CD4-positive, alpha-beta T cell treated with Interleukin-4 for 1 hour (primary cell): ENCODE measurements around the gene SERPINA4.
"Not testable (repeated sequence)": the region's sequence is repeated elsewhere in the genome, so short reads cannot be mapped to it uniquely, and the experiment has no call there.

Source experiments
- DNase-seq, 2 donors: peaks; one replicate each; pipeline ENCODE4 v3.0.0-alpha.2; 2020 to 2022

Gene SERPINA4

DNA sequence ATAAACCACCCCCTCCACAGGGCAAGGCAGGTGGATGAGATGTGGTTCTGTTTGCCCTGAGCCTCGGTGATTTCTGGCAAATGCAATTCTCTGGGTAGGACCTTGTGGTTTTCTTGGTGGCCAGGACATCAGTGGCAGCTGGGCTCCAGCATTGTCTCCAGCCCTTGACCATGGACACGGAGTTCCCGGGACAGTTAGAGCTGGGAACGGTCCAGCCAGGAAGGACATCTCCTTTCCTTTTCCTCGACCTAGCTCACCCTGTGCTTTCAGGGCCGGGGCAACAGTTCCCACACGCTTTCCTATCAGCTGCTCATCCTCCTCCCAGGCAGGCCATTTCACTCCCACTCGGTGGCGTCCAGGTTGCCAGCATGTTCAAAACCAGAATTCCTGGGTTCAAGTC lies 9.2 kb downstream of the SERPINA4 start:
- no peak for DNase-seq

DNA sequence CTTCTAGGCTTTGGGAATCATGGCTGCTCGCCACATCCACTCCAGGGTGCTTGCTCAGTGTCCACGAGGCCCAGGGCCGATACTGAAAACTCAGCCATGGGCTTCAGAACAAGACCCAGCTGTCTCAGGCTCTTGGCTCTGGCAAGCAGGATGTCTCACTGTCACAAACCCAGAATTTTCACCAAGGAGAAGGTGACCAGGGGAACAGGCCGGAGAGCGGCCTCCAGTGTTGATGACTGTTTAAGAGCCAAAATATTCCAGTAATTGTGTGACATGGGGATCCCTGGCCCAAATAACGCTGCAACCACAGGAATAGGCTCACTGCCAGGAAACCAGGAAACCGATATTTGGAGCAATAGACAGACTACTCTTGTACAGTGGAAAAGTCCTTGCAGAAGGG lies 10.2 kb downstream of the SERPINA4 start:
- DNase-seq, result no peak

DNA sequence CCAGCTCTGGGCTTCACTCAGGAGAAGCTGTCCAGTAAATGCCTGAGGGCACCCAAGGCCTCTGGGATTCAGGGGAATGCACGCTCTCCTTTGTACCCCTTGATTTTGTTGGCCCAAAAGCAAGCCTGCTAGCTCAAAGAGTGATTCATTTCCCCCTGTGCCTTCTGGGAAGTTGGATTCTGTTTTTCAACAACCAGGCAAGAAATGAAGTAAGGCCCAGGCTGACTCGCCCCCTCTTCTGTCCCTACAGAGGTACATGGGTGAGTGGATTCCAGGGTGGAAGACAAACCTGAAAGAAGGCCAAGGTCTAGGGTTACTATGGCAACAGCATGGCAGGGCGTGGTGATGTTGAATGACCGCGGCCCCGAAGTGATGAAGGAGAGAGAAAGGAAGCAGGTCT lies 10.7 kb downstream of the SERPINA4 start:
- no peak for DNase-seq

DNA sequence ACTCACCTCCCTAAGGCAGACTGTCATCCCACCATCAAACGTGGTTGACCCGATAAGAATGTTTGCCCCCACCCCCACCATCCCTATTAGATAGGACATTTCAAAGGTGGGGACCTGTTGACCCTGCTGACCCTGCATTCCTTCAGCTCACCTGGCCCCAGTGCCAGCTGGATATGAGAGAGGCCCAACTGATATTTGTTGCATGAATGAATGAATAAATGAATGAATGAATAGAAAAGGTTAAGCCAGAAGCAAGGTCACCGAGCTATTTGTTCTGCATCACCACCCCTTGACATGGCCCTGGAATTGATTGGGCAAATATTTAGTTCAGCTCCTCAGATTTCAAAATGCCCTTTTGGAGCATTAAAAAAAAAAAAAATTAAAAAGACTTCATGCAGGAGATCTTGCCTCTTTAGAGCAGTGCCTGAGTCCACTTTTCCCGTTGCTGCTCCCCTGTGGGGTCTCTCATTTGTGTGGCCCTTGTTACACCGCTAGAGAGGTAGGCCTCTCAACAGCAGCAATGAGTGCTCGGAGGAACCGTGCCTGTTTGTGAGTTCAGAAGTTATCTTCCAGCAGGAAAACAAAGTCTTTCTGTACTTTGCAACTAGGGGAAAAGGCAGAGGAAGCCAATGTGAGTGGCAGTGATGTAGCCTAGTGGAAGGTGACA lies 11.5 kb downstream of the SERPINA4 start:
- DNase-seq, result no peak

DNA sequence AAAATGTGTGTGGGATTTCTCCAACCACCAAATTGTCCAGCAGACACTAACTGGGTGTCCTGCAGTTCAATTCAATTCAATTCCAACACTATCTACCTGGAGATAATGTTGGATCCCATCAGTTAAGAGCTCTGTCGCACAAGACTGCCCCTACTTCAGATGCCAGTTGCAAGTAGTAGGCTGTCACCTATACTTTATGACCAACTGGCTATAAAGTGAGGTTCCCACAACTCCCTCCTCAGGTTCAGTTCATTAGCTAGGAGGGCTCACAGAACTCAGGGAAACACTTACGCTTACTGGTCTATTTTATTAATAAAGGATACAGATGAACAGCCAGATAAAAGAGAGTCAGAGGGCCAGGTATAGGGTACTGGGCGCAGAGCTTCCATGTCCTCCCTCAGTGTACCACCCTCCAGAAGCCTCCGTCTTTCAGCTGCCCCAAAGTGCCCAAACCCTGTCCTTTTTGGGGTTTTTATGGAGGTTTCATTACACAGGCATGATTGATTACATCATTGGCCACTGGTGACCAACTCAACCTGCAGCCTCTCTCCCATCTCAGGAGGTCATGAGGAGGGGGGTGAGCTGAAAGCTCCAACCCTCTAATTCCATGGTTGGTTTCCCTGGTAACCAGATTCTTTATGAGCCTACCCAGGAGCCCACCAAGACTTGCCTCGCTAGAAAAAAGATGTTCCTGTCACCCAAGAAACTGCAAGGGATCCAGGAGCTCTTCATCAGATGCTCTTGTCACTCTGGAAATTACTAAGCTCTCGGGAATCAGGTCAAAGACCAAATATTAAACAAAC lies 12.4 kb downstream of the SERPINA4 start:
- DNase-seq, result no peak

DNA sequence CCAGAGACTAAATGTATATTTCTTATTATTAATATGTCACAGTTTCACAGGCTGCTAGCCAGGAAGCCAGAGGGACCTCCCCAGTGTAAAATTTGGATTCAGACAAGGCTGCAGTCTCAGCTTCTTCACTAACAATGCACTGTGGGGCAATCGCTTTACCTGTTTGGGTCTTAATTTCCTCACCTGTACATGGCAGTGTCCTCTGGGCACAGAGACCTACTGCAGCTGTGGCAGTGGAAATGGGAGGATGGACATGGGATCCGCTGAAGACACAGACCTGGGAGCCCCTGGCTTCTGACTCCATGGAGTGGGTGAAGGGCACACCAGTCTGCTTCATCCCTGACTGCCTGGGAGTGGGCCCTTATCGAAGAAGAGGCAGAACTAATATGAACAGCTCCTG lies 13.1 kb downstream of the SERPINA4 start:
- DNase-seq, result no peak

DNA sequence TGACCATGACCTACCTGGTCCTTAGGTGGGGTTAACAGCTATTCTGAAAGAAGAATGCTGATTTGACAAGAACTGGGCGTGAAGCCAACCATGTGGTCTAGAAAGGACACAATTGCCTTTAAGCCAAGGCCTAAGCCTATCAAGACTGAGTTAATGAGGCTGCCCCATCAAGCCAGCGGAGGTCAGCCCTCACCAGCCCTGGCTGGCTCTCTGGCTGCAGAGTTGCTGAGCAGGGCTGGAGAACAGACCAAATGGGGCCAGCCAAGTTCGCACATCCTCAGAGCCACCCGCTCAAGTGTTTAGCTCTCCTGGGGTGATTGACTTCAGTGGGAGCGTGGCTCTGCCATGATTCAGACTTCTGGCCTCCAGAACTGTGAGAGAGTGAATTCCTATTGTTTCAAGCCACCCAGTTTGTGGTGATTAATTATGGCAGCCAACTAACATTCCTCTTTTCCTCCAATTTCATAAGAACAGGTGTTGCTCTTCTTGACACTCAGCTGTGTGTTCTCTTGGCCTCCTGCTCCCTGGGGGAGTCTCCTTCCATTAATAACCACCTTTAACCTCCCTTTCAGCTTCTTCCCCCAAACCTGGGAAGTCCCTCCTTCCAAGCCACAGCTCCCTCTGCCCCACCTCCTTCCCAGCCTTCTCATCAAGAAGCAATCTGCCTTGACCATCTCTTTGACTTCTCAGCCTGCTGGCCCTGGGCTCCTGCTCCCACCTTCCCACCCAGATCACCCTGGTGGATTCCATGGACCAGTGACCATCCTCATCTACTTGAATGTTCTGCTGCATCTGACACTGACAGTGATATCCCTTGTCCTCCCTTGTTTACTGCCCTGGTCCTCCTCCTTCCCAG lies 14.7 kb downstream of the SERPINA4 start:
- DNase-seq, result no peak

DNA sequence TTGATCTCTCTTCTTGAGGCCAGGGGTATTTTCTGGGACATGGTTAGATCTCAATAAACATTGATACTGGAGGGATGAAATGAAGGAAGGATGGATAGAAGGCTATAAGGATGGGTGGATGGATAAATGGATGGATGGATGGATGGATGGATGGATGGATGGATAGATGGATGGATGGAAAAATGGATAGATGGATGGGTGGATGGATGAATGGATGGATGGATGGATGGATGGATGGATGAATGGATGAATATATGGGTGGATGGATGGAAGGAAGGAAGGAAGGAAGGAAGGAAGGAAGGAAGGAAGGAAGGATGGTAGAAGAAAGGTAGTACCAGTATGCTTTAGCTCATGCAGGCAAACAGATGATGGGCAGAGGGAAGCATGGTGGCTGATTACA lies 16.2 kb downstream of the SERPINA4 start:
- DNase-seq, result not testable (repeated sequence)

DNA sequence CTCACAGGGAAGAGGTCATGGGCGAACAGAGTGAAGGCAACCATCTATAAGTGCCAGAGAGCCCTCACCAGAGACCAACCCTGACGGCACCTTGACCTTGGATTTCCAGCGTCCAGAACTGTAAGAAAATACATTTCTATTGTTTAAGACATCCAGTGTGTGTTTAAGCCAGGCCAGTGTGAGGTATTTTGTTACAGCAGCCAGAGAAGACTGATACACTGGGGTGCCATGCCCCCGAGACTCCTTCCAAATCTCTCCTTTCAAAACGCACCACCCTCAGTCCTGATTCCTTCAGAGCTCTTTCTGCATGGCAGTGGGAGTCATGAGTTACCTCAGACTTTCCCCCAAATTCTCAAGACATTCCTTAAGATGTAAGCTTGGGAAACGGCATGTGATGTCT lies 17.5 kb downstream of the SERPINA4 start:
- no peak for DNase-seq

DNA sequence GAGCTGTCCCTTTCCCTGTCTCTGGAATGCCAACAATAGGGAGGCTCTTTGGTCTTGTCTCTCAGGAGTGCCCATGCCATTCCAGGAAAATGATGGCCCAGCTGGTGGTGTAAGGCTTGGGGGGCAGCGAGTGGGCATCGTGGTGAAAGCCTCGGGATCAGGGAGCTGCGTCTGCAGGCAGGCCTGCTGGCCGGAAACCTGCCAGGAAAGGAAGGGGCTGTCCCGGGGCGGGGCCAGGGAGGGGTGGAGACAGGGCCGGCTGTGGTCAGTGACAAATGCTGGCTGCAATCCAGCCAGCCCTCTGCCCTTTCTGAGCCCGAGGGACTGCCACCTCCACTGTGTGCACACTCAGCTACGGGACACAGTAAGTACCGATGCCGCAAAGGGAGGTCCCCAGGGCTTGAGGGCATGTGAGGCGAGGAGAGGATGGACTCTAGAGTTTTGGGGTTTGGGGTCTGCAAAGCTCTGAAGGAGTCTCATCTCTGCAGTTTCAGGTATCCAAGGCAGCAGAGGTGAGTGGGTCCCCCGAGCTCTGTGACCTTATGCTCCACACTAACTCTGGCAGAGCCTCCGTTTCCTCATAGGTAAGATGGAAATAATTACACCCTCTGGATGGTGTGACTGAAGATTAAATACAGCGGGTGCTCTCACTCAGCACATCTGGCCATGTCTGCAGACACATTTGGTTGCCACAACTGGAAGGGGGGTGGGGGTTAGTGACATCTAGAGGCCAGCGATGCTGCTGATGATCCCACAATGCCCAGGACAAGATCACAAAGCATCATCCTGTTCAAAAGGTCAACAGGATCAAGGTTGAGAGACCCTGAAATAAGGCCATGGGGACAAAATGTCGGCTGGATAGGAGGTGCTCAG lies 20.1 kb downstream of the SERPINA4 start, which contains the start of gene SERPINA5:
SERPINA5 (plus strand) TSS at position 300 of the 873 bp plus-strand sequence. CDS start 5,937 bp downstream, outside the sequence.
- no peak for DNase-seq

DNA sequence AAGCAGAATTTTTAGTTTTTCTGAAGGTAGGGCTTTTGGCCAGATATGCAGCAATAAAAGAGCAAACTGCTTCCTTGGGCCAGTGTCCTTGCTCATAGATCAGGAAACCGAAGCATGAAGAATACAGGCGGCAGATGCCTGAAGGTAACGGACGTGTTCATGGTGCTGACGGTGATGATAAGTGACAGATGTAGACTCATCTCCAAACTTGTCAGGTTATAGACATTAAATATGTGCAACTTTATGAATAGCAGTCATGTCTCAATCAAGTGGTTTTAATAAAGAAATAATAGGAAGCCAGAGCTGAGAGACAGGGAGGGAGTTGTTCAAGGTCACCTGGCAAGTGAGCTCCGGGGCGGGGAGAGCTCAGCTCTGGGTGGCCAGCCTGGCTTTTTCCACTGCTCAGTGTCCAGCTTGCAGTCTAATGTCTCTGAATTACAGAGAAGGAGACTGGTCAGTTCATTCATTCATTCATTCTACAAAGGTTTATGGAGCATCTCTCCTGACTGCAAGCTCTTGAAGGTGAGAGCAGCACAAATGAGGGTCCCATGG lies 21.0 kb downstream of the SERPINA4 start:
- DNase-seq, result no peak

DNA sequence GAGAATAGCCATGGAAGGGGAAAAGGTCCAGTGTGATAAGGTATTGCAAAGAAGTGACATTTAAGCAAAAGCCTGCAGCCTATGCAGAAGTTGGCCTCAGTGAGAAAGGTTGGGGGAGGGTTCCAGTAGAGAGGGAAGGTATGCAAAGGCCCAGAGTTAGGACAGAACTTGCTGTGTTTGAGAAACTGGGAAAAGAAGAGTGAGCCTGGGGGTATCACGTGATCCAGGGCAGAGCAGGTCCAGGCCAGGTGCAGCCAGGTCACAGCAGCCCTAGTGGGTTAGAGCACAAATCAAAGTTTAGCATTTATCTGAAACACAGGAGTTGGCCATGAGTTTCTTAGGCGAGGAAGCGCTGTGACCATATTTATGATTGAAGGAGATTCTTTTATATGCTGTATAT lies 21.6 kb downstream of the SERPINA4 start:
- DNase-seq, result no peak

DNA sequence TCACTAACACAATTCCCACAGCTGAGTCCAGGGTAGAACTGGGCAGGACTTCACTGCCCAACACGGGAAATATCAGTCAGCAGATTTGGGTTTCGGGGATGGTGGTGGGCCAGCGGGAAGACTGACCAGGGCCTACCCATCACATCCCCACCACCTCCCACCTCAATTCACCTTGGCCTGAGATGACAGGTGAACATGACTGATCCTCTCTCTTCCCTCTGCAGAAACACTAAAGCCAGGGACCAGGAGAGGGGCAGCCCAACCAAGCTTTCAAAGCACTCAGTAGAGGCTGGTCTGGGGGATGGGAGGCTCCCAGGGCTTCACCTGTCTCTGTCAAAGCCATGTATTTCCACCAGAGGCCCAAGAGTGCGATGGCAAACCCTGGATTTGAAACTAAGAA lies 22.3 kb downstream of the SERPINA4 start:
- no peak for DNase-seq

DNA sequence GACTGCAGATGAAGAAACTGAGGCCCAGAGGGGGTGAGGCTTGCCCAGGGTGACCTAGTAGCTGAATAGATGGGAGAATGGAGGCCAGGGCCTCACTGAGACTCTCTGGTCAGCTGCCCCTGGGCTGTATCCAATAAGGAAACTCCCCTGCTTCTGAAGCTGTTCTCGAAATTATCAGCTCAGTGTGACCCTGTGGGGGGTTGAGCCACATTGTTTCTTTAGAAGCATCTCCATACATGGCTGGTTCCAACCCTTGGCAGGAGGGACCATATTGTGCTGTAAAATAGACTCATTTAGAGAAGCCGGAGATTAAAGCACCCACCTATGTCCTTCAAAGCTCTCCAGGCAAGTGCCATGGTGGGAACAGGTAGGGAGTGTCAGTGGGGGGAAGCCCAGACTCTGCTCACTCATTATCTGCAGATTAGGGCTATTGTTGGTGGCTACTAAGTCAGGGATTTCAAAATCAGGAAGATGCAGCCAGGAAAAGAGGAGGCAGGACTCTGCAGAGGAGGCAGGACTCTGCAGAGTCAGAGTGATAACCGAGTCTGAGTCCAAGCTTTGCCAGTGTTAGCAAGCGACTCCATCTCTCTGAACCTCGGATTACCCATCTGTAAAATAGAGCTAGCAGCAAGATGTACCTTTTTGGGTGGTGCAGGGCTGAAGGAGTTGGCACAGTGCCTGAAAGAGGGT lies 23.5 kb downstream of the SERPINA4 start:
- DNase-seq, result no peak

DNA sequence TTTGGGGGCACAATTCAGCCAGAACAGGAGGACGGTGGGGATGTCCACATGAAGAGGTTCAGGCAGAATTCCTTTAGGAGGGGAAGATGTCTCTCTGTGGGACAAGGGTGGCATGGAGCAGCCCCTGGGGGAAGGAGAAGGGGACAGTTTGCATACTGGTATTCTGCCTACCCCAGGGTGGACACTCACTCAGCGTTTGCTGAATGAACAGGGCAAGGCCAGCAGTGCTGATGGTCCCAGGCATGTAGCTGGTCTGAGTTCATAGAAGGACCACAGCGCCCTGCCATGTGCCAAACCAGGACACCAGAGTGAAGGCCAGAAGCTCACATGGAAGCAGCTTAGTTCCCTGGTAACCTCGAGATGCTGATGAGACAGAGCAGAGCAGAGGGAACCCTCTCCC lies 25.4 kb downstream of the SERPINA4 start:
- DNase-seq, result no peak

DNA sequence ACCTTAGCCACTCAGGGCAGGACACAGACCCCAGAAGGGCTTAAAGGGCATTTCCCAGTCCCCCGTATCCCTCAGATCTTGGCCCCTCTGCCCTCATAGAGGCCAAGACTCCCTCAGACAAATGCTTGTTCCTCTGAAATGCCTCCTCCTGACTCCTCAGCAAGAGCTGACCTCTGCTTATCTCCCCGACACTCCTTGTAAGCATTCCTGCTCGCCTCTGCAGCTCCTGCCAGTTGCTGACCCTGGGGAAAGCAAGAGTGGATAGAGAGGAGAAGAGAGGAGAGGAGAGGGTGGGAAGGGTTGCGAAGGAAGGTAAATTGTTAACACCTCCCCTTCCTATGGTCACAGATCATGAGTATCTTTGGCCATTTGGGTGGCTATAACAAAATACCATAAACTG lies 27.1 kb downstream of the SERPINA4 start:
- no peak for DNase-seq

DNA sequence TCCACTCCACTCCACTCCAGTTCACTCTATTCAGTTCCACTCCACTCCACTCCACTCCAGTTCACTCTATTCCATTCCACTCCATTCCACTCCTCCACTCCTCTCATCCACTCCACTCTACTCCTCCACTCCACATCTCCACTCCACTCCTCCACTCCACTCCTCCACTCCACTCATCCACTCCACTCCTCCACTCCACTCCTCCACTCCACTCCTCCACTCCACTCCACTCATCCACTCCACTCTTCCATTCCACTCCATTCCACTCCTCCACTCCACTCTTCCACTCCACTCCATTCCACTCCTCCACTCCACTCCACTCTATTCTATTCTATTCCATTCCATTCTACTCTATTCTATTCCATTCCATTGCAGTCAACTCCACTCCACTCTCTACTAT lies 29.8 kb downstream of the SERPINA4 start:
- DNase-seq, result no peak

DNA sequence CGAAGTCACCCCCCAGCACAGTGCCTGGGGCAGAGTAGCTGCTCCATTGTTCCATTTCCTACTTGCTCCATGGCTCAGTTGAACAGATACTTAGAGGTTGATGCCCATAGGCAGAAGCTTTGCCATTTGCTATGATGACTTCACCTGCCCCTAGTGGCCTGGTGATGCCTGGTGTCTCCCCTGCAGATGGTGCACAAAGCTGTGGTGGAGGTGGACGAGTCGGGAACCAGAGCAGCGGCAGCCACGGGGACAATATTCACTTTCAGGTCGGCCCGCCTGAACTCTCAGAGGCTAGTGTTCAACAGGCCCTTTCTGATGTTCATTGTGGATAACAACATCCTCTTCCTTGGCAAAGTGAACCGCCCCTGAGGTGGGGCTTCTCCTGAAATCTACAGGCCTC lies 30.6 kb downstream of the SERPINA4 start:
- no peak for DNase-seq

DNA sequence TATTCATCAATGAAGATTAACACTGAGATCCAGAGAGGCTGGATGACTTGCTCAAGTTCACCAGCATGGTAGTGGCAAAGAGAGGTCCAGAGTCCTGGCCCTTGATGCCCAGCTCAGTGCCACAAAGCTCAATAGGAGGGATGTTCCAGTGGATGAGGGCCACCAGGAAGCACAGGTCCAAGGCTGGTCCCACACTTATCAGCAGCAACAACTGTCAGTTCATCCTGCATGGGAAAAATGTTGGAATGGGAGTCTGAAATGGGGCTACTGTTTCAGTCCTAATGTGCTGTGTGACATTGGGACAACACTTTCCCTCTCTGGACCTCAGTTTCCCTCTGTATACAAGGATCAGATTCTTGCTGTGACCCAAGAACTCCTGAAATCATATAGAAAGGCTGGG lies 31.2 kb downstream of the SERPINA4 start:
- DNase-seq, result no peak

DNA sequence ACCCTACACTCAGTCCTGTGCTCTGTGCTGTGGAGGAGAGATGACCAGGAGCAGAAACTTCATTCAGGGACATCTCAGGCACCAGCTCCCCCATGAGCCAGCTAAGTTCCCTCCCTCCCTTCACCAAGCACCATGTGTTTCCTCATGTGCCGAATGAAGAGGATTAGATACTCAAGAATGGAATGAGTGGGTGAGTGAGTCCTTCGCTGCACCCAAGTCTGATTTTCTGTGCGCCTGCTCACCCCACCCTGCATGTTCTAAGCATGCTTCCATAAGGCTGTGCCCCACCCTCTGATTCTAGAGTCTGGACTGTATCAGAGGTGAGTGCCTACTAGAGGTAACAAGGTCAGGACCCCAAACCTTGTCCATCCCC lies 32.1 kb downstream of the SERPINA4 start:
- DNase-seq, result no peak

DNA sequence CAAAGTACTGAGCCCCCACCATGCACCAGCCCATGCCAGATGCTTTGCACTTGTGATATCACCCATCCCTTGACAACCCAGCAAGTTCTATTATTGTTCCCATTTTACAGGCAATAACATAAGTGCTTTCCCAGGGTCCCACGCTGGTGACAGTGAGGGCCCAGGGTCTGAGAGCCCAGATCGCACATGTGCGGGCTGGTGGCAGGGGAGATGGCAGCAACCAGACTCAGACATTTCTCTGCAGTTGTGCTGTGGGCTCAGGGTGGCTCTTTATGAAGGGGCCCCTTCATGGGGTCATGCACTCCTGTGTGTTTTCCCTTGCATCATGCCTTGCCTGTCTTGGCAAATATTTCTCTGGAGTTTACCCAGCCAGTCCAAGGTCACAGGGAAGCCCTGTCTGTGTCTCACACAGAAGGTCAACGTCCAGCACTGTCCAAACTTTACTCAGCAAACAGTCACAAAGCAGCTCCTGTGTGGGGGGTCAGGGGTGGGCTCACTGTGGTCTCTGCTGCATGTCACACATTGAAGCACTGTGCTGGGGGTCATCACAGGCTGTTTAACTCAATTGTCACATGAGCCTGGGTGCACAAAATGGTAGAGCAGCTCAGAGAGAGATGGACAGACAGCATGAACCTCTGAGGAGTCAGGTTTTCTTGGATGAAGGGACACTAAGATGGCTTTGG lies 32.6 kb downstream of the SERPINA4 start:
- DNase-seq, result no peak
